ENCODE data around the gene CHCHD5. TPM values are rescaled to one million over a fixed set of nuclear protein-coding genes. Genes with fewer than 3 reads are reported as not detected.

The CHCHD5 gene
- total and polyA plus RNA-seq, 2 of the 4 experiments (the other 2 are of a cell fraction) = 4.8 to 40.1 TPM

DNA sequence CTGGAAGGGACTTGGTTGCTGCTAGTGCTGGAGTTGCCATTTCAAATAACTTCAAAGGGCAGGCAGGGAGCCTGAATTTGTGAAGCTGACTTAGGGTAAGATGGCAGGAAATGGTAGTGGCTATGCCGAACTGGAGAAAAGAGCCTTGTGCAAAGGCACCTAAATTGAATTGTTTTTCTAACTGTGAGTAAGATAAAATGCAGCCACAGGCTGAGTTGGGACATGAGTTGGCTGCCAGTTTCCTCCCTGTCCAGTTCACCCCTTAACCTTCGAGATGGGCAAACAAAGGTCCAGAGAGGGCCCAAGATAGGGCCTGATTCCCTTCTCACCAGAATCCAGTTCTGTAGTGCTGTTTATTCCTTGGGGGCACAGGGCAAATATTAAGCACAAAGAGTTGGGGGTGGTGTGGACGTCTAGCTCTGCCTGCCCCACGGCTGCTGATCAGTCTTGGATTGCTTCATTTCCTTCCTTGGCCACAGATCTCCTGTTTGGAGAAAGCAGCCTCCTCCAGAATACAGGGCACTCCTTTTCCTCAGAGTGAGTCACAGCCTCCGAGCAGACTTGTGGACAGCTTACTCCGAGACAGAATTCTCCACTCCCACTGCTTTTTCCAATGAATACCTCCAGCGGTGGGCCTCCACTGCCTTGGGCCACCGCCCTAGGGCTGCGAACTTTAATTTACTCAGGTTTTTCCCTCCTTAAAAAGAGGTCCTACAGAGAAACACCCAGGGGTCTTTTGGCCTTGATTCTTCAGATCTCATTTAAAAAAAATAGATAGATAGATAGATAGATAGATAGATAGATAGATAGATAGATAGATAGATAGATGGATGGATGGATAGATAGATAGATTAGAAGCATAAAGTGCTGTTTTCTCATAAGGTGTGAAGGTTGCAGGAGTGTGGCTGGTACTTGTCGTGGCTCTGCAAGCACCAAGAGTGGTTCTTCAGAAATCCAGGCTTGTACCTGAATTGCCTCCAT lies 42.9 kb downstream of the CHCHD5 start:
- CTCF ChIA-PET = interaction anchor here (0.7 to 3.0 kb wide), 10 partner anchors 18 to 314 kb away, joined by 3 to 15 read pairs (median 4); partner anchors contain the start of gene SLC20A1
- H3K36me3 ChIP-seq (ENCODE audit: control insufficient read depth, insufficient read depth, low read length) = no peaks in the 10 kb centered on the region
- peak overlapping the region; percentile 100 for H2AK5ac ChIP-seq (ENCODE audit: low read depth, low read length)
- no peaks in the 10 kb centered on the region for H3K27me3 ChIP-seq (ENCODE audit: control insufficient read depth, insufficient read depth, low read length)
- DNase-seq (peak; percentile 97), ATAC-seq (ENCODE audit: low read depth) (peak; percentile 84)
- H4K5ac ChIP-seq (ENCODE audit: low read depth, low read length) = peak overlapping the region; percentile 87
- peak overlapping the region; percentile 16; the same call in 1 of the 2 replicates for H3K9ac ChIP-seq (ENCODE audit: low read depth, low read length)
- POLR2A ChIA-PET (ENCODE audit: unreplicated experiment) = interaction anchor here (0.5 to 1.4 kb wide), 6 partner anchors 14 to 497 kb away, joined by 3 to 13 read pairs (median 3); no protein-coding TSS in a partner anchor
- H3K9me1 ChIP-seq (ENCODE audit: insufficient read depth, low read length) = peaks cover 27% of the 10 kb centered on the region
- intact Hi-C loops (cut with micrococcal nuclease) (loop anchor here (1.0 to 10.0 kb wide), 2 partner anchors 18 to 317 kb away; partner anchors contain the start of gene SLC20A1), in situ Hi-C loops (cut with MboI; ENCODE audit: low sequenced_read_pairs) (loop anchor here (10.0 kb wide), 1 partner anchor 317 kb away; no protein-coding TSS in a partner anchor), dilution Hi-C loops (cut with HindIII; ENCODE audit: low sequenced_read_pairs, unreplicated experiment) (no loop called here)
- H3K56ac ChIP-seq (ENCODE audit: extremely low read depth, insufficient read depth, low read length) = peak overlapping the region; percentile 98
- H4K20me1 ChIP-seq (ENCODE audit: insufficient read depth, low read length) = no peaks in the 10 kb centered on the region; the same call in 1 of the 2 replicates
- H3K4me3 ChIP-seq (ENCODE audit: insufficient read depth, low read depth, low read length) = no peak overlapping the region; the same call in 1 of the 2 replicates
- H4K8ac ChIP-seq (ENCODE audit: low read depth in 2 of 2, low read length in 2 of 2) = peak overlapping the region; percentile 93 to 98
- H3K9me3 ChIP-seq (ENCODE audit: control insufficient read depth, insufficient read depth, low read length) = no peaks in the 10 kb centered on the region
- 0% methylated on average over 1 of the region's 10 CpGs; no CpG with 5 or more reads in 1 of the 2 experiments for WGBS, 2 experiments (ENCODE audit: extremely low coverage in 2 of 2, insufficient read length in 1 of 2)
- H3K79me1 ChIP-seq (ENCODE audit: low read depth in 1 of 2, low read length in 2 of 2) = peaks cover 0 to 16% of the 10 kb centered on the region in 2 experiments; a peak in 2 of 4 replicates
- H2BK20ac ChIP-seq (ENCODE audit: low read depth, low read length) = peak overlapping the region; percentile 100
- H2BK15ac ChIP-seq (ENCODE audit: low read depth, low read length) = peak overlapping the region; percentile 100; the same call in 2 of the 3 replicates
- peak overlapping the region; percentile 99 for H3K4ac ChIP-seq (ENCODE audit: low read depth, low read length)
- H3K18ac ChIP-seq (ENCODE audit: low read depth, low read length) = peak overlapping the region; percentile 75
- H3K23ac ChIP-seq (ENCODE audit: low read depth, low read length) = peak overlapping the region; percentile 99
- H3K27ac ChIP-seq (ENCODE audit: insufficient read depth, low read length) = peak overlapping the region; percentile 79
- peak overlapping the region; percentile 99 for H3K14ac ChIP-seq (replicated peaks; ENCODE audit: low read depth, low read length)
- no TSS peak for BruUV-seq (replicated peaks)
- H3K4me2 ChIP-seq (ENCODE audit: low read depth, low read length) = peak overlapping the region; percentile 68
- peak overlapping the region; percentile 98 for H4K91ac ChIP-seq (ENCODE audit: insufficient read depth, low read depth, low read length)
- peak overlapping the region; percentile 89 for H2BK5ac ChIP-seq (ENCODE audit: low read depth, low read length, poor library complexity, severe bottlenecking)
- H2AFZ ChIP-seq (replicated peaks; ENCODE audit: low read length, poor library complexity) = peak overlapping the region; percentile 92
- TF ChIP-seq MAFK (IDR thresholded peaks at IDR 0.05; ENCODE audit: low read depth, low read length) = no peak
- TF ChIP-seq NFE2L2 (IDR thresholded peaks at IDR 0.05; ENCODE audit: low read depth, low read length) = no peak
- TF ChIP-seq, protein P1, sequence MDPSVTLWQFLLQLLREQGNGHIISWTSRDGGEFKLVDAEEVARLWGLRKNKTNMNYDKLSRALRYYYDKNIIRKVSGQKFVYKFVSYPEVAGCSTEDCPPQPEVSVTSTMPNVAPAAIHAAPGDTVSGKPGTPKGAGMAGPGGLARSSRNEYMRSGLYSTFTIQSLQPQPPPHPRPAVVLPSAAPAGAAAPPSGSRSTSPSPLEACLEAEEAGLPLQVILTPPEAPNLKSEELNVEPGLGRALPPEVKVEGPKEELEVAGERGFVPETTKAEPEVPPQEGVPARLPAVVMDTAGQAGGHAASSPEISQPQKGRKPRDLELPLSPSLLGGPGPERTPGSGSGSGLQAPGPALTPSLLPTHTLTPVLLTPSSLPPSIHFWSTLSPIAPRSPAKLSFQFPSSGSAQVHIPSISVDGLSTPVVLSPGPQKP (IDR thresholded peaks at IDR 0.05; ENCODE audit: borderline replicate concordance, low read depth, low read length) = no peak
- peak; percentile 18; the same call in 1 of the 2 replicates for TF ChIP-seq MAZ (IDR thresholded peaks at IDR 0.05; ENCODE audit: borderline replicate concordance, low read depth, low read length)
- TF ChIP-seq MXI1 (IDR thresholded peaks at IDR 0.05; ENCODE audit: borderline replicate concordance, low read depth, low read length) = peak; percentile 45; the same call in 1 of the 2 replicates
- peak; percentile 98 for TF ChIP-seq CEBPB (IDR thresholded peaks at IDR 0.05; ENCODE audit: low read depth, low read length)
- peak; percentile 71 for TF ChIP-seq FOS (IDR thresholded peaks at IDR 0.05; ENCODE audit: low read depth, low read length)
- peak; percentile 25; the same call in 1 of the 2 replicates for TF ChIP-seq RAD21 (IDR thresholded peaks at IDR 0.05; ENCODE audit: low read length)
- TF ChIP-seq RFX5 (IDR thresholded peaks at IDR 0.05; ENCODE audit: low read depth, low read length) = no peak
- TF ChIP-seq, protein P2, sequence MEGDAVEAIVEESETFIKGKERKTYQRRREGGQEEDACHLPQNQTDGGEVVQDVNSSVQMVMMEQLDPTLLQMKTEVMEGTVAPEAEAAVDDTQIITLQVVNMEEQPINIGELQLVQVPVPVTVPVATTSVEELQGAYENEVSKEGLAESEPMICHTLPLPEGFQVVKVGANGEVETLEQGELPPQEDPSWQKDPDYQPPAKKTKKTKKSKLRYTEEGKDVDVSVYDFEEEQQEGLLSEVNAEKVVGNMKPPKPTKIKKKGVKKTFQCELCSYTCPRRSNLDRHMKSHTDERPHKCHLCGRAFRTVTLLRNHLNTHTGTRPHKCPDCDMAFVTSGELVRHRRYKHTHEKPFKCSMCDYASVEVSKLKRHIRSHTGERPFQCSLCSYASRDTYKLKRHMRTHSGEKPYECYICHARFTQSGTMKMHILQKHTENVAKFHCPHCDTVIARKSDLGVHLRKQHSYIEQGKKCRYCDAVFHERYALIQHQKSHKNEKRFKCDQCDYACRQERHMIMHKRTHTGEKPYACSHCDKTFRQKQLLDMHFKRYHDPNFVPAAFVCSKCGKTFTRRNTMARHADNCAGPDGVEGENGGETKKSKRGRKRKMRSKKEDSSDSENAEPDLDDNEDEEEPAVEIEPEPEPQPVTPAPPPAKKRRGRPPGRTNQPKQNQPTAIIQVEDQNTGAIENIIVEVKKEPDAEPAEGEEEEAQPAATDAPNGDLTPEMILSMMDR (conservative IDR thresholded peaks at IDR 0.05; ENCODE audit: low read depth, low read length) = no peak
- TF ChIP-seq BHLHE40 (IDR thresholded peaks at IDR 0.05; ENCODE audit: low read depth, low read length) = peak; percentile 31; the same call in 1 of the 2 replicates
- no peak for TF ChIP-seq CHD1 (IDR thresholded peaks at IDR 0.05; ENCODE audit: low read depth, low read length)
- H3K4me1 ChIP-seq (ENCODE audit: control insufficient read depth, insufficient read depth, low read length) = peaks cover 28% of the 10 kb centered on the region
- peak overlapping the region; percentile 100 for H2BK120ac ChIP-seq (ENCODE audit: low read depth, low read length)
- H2AK9ac ChIP-seq (replicated peaks; ENCODE audit: low read depth, low read length, poor library complexity) = peak overlapping the region; percentile 97

Data from IMR-90 (cell line).